Trophoblast cell (in vitro differentiated cells and primary cell): ENCODE measurements around the gene COL23A1.

Source experiments
- DNase-seq, 2 donors: peaks; one replicate each; pipeline ENCODE4 v3.0.0-alpha.2; 2016
- H2AFZ ChIP-seq: 2 replicates; pipeline ENCODE4 v1.6.1; 2013; ENCODE audit warnings: low read length, moderate library complexity, mild to moderate bottlenecking; ENCODE audit not compliant: insufficient read depth, poor library complexity
- H2AK5ac ChIP-seq: 2 replicates; pipeline ENCODE4 v1.6.1; 2013; ENCODE audit warnings: mild to moderate bottlenecking, low read length
- H2BK120ac ChIP-seq: 2 replicates; pipeline ENCODE4 v1.6.1; 2013; ENCODE audit warnings: low read length, mild to moderate bottlenecking, moderate library complexity; ENCODE audit not compliant: insufficient read depth, poor library complexity
- H2BK12ac ChIP-seq: 2 replicates; pipeline ENCODE4 v1.6.1; 2013; ENCODE audit warnings: mild to moderate bottlenecking, low read length, moderate library complexity
- H2BK5ac ChIP-seq: 2 replicates; pipeline ENCODE4 v1.6.1; 2013; ENCODE audit warnings: low read length, low read depth, moderate library complexity, mild to moderate bottlenecking; ENCODE audit not compliant: poor library complexity
- H3K14ac ChIP-seq: 2 replicates; pipeline ENCODE4 v1.6.1; 2013; ENCODE audit warnings: mild to moderate bottlenecking, low read length
- H3K18ac ChIP-seq: 2 replicates; pipeline ENCODE4 v1.6.1; 2013; ENCODE audit warnings: mild to moderate bottlenecking, low read length
- H3K23ac ChIP-seq: 2 replicates; pipeline ENCODE4 v1.6.1; 2013; ENCODE audit warnings: low read length
- H3K27ac ChIP-seq: 2 replicates; pipeline ENCODE4 v1.5.1; 2013; ENCODE audit warnings: low read depth, mild to moderate bottlenecking, inconsistent platforms, low read length, moderate library complexity
- H3K27me3 ChIP-seq: 2 replicates; pipeline ENCODE4 v1.6.1; 2013; ENCODE audit warnings: inconsistent platforms, mild to moderate bottlenecking, low read length, moderate library complexity; ENCODE audit not compliant: insufficient read depth
- H3K36me3 ChIP-seq, 2 experiments: 1 replicate in 1 of 2; 2 replicates in 1 of 2; pipeline ENCODE4 v1.6.1; 2013; ENCODE audit warnings: low read length in 2 of 2, mild to moderate bottlenecking in 2 of 2, moderate library complexity in 1 of 2; ENCODE audit not compliant: insufficient read depth in 2 of 2, control insufficient read depth in 1 of 2
- H3K4ac ChIP-seq: 2 replicates; pipeline ENCODE4 v1.6.1; 2013; ENCODE audit warnings: low read depth, mild to moderate bottlenecking, low read length, moderate library complexity
- H3K4me1 ChIP-seq, 2 experiments: 1 replicate in 1 of 2; 2 replicates in 1 of 2; pipeline ENCODE4 v1.6.1; 2013; ENCODE audit warnings: low read length in 2 of 2, mild to moderate bottlenecking in 2 of 2, moderate library complexity in 1 of 2; ENCODE audit not compliant: insufficient read depth in 2 of 2, control insufficient read depth in 1 of 2
- H3K4me2 ChIP-seq: 2 replicates; pipeline ENCODE4 v1.6.1; 2013; ENCODE audit warnings: inconsistent platforms, mild to moderate bottlenecking, low read length, moderate library complexity
- H3K4me3 ChIP-seq: 2 replicates; pipeline ENCODE4 v1.5.1; 2013; ENCODE audit warnings: mild to moderate bottlenecking, low read depth, low read length, inconsistent platforms
- H3K79me1 ChIP-seq: one replicate; pipeline ENCODE4 v1.6.1; 2013; ENCODE audit warnings: low read length
- H3K79me2 ChIP-seq: 2 replicates; pipeline ENCODE4 v1.6.1; 2013; ENCODE audit warnings: low read length, mild to moderate bottlenecking; ENCODE audit not compliant: control insufficient read depth, insufficient read depth, poor library complexity
- H3K9ac ChIP-seq: 2 replicates; pipeline ENCODE4 v1.6.1; 2013; ENCODE audit warnings: mild to moderate bottlenecking, low read length
- H3K9me3 ChIP-seq: 2 replicates; pipeline ENCODE4 v1.6.1; 2013; ENCODE audit warnings: low read depth, mild to moderate bottlenecking, control low read depth, inconsistent platforms, low read length; ENCODE audit not compliant: insufficient read depth
- H4K12ac ChIP-seq: 2 replicates; pipeline ENCODE4 v1.6.1; 2013; ENCODE audit warnings: low read depth, mild to moderate bottlenecking, low read length, moderate library complexity
- H4K8ac ChIP-seq: 2 replicates; pipeline ENCODE4 v1.6.1; 2013; ENCODE audit warnings: low read depth, mild to moderate bottlenecking, low read length, moderate library complexity
- H4K91ac ChIP-seq: one replicate; pipeline ENCODE4 v1.6.1; 2013; ENCODE audit warnings: low read depth, mild to moderate bottlenecking, low read length, moderate library complexity
- whole genome bisulfite sequencing: extraction: QIAGEN DNeasy Blood & Tissue Kit; methylation state at CpG from one replicate; pipeline ENCODE4 v1.1.7; 2013; ENCODE audit warnings: missing lambda C conversion rate; ENCODE audit not compliant: insufficient read length, insufficient coverage; ENCODE audit errors: extremely low coverage; 5-methylcytosine and 5-hydroxymethylcytosine counted together

The COL23A1 gene

GRCh38 chr5:178264044-178264443, 326.1 kb downstream of the COL23A1 start:
- H3K4me1 ChIP-seq, result peaks cover 7% of the 10 kb centered on the region in 2 experiments
- H3K36me3 ChIP-seq, result no peaks in the 10 kb centered on the region
- H3K18ac ChIP-seq, result no peak overlapping the region
- H3K23ac ChIP-seq, result no peak overlapping the region
- no peaks in the 10 kb centered on the region for H3K79me2 ChIP-seq
- H4K8ac ChIP-seq, result no peak overlapping the region
- no peak overlapping the region for H2BK5ac ChIP-seq
- H3K9me3 ChIP-seq, result no peaks in the 10 kb centered on the region
- H2BK12ac ChIP-seq, result no peak overlapping the region
- no peaks in the 10 kb centered on the region for H3K27me3 ChIP-seq
- no peak overlapping the region for H3K27ac ChIP-seq
- DNase-seq, result no peak
- H4K91ac ChIP-seq, result no peak overlapping the region
- no peak overlapping the region for H3K14ac ChIP-seq
- H3K4ac ChIP-seq, result no peak overlapping the region
- no CpG with 5 or more reads among the region's 4 CpGs for WGBS
- no peak overlapping the region for H4K12ac ChIP-seq
- no peaks in the 10 kb centered on the region for H3K79me1 ChIP-seq
- H2BK120ac ChIP-seq, result no peak overlapping the region
- no peak overlapping the region for H3K4me2 ChIP-seq
- H3K4me3 ChIP-seq, result no peak overlapping the region
- H2AK5ac ChIP-seq, result no peak overlapping the region
- no peak overlapping the region for H3K9ac ChIP-seq
- no peak overlapping the region for H2AFZ ChIP-seq

DNA sequence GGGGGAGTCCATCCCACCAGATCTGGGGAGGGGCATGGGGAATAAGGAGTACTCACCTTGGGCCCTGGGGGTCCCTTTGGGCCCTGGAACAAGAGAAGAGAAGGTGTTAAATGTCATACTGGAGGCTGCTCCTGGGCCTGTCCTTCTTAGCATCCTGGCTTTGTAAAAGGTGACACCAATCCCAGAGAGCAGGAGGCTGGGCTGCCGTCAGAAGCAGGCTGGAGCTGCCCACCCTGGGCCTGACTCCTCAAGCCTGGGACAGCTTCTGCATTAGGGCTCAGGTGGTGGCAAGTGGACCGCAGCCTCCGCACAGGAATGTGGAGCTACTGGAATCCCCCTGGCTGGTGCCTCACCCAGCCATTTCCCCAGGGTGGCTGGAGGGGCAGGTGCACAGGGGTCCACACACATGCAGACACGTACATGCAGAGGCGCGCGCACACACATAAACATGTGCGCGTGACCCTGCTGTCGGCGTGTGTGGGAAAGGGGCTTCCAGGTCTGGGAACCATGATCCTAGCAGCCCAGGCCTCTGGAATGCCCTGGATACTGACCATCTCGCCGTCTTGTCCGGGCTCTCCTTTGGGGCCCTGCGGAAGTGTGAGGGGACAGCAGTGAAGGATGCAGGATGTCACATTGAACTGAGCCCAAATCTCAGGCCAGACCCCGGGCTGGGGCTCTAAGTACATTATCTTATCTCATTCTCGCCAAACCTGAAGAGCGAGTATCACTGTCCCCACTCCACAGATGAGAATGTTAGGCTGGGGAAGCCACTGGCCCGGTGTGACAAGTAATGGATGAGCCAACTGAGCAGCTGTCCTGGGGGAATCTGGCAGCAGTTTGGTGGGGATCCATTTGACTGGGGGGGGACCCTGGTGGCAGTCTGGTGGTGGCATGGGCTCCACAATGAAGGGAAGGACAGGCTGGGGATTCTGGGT, 328.3 kb downstream of the COL23A1 start:
- no peak overlapping the region for H3K4ac ChIP-seq
- no peak overlapping the region for H3K4me2 ChIP-seq
- no peak overlapping the region for H2AFZ ChIP-seq
- peaks cover 7% of the 10 kb centered on the region in 2 experiments for H3K4me1 ChIP-seq
- no peak overlapping the region for H4K91ac ChIP-seq
- H3K14ac ChIP-seq, result no peak overlapping the region
- H3K18ac ChIP-seq, result no peak overlapping the region
- H3K4me3 ChIP-seq, result no peak overlapping the region
- H2BK5ac ChIP-seq, result no peak overlapping the region
- no peak overlapping the region for H4K8ac ChIP-seq
- H3K79me2 ChIP-seq, result no peaks in the 10 kb centered on the region
- peak; percentile 60 to 82 for DNase-seq
- no peak overlapping the region for H3K23ac ChIP-seq
- H3K9me3 ChIP-seq, result no peaks in the 10 kb centered on the region
- no peak overlapping the region for H2BK12ac ChIP-seq
- H3K79me1 ChIP-seq, result no peaks in the 10 kb centered on the region
- H2BK120ac ChIP-seq, result no peak overlapping the region
- H2AK5ac ChIP-seq, result no peak overlapping the region
- no CpG with 5 or more reads among the region's 19 CpGs for WGBS
- no peaks in the 10 kb centered on the region for H3K27me3 ChIP-seq
- H4K12ac ChIP-seq, result no peak overlapping the region
- no peak overlapping the region for H3K27ac ChIP-seq
- H3K9ac ChIP-seq, result no peak overlapping the region
- H3K36me3 ChIP-seq, result no peaks in the 10 kb centered on the region

- Histone ChIP-seq H3K36me3 (no peaks in the 10 kb centered on the region), H2BK5ac (no peak overlapping the region), H3K79me2 (no peaks in the 10 kb centered on the region), H3K14ac (no peak overlapping the region), H3K18ac (no peak overlapping the region), H3K27ac (no peak overlapping the region), H3K79me1 (no peaks in the 10 kb centered on the region), H2BK12ac (no peak overlapping the region), H3K4me3 (no peak overlapping the region), H3K9me3 (no peaks in the 10 kb centered on the region), H3K27me3 (no peaks in the 10 kb centered on the region), H3K4me1 (peaks cover 7% of the 10 kb centered on the region in 2 experiments), H3K23ac (no peak overlapping the region), H2AFZ (no peak overlapping the region), H2BK120ac (no peak overlapping the region), H4K91ac (no peak overlapping the region), H3K9ac (no peak overlapping the region), H2AK5ac (no peak overlapping the region), H3K4me2 (no peak overlapping the region), H4K8ac (no peak overlapping the region), H4K12ac (no peak overlapping the region), H3K4ac (no peak overlapping the region)
- WGBS, result no CpG with 5 or more reads among the region's 21 CpGs
- no peak for DNase-seq
Observed at GRCh38 chr5:178259623-178260536, 330.3 kb downstream of the COL23A1 start.

GRCh38 chr5:178257650-178258049, 332.5 kb downstream of the COL23A1 start:
- H3K4me3 ChIP-seq, result no peak overlapping the region

More at GRCh38 chr5:178257650-178258049, 332.5 kb downstream of the COL23A1 start:
- no peaks in the 10 kb centered on the region for H3K27me3 ChIP-seq
- H3K14ac ChIP-seq, result no peak overlapping the region
- peaks cover 7% of the 10 kb centered on the region in 2 experiments for H3K4me1 ChIP-seq
- no peaks in the 10 kb centered on the region for H3K79me1 ChIP-seq
- no peak overlapping the region for H2BK12ac ChIP-seq
- no peaks in the 10 kb centered on the region for H3K79me2 ChIP-seq
- no peak overlapping the region for H3K4ac ChIP-seq
- no peak overlapping the region for H4K8ac ChIP-seq
- no peak overlapping the region for H2AK5ac ChIP-seq
- no peak overlapping the region for H2AFZ ChIP-seq
- H3K4me2 ChIP-seq, result no peak overlapping the region
- H3K9ac ChIP-seq, result no peak overlapping the region
- DNase-seq, result no peak
- H2BK120ac ChIP-seq, result no peak overlapping the region
- H4K91ac ChIP-seq, result no peak overlapping the region
- H3K9me3 ChIP-seq, result no peaks in the 10 kb centered on the region
- no peak overlapping the region for H3K27ac ChIP-seq
- H3K18ac ChIP-seq, result no peak overlapping the region
- no peak overlapping the region for H3K23ac ChIP-seq
- no peak overlapping the region for H2BK5ac ChIP-seq
- WGBS, result no CpG with 5 or more reads among the region's 4 CpGs
- no peaks in the 10 kb centered on the region for H3K36me3 ChIP-seq
- H4K12ac ChIP-seq, result no peak overlapping the region
